HEK293 (cell line): ENCODE data around the gene MIB2.
"Not testable (repeated sequence)": the region's sequence is repeated elsewhere in the genome, so short reads cannot be mapped to it uniquely, and the experiment has no call there.

Experiments used
- REPIN1 ChIP-seq: fragments of 450-650 bp; formaldehyde crosslinking; IDR thresholded peaks from 2 replicates; pipeline ENCODE4 v1.5.1; 2017; ENCODE audit warnings: missing biosample characterization, missing genetic modification characterization, low read depth
- TCF7L2 ChIP-seq: IDR thresholded peaks from 2 replicates; pipeline ENCODE4 v1.6.1; 2011; ENCODE audit warnings: low read depth, mild to moderate bottlenecking, inconsistent platforms, low read length, moderate library complexity, borderline replicate concordance
- ZNF10 ChIP-seq: fragments of 450-650 bp; formaldehyde crosslinking; IDR thresholded peaks from 2 replicates; pipeline ENCODE4 v1.5.1; 2017; ENCODE audit warnings: missing biosample characterization, missing genetic modification characterization
- ZNF600 ChIP-seq: fragments of 450-650 bp; formaldehyde crosslinking; IDR thresholded peaks from 2 replicates; pipeline ENCODE4 v1.5.1; 2016; ENCODE audit warnings: missing biosample characterization, missing genetic modification characterization
- TF ChIP-seq, protein P1 (sequence below): fragments of 450-650 bp; formaldehyde crosslinking; conservative IDR thresholded peaks from 2 replicates; pipeline ENCODE4 v1.5.1; 2016; ENCODE audit warnings: low read depth, missing biosample characterization, missing genetic modification characterization
- TF ChIP-seq, protein P2 (sequence below): fragments of 450-650 bp; formaldehyde crosslinking; IDR thresholded peaks from 2 replicates; pipeline ENCODE4 v1.5.1; 2016; ENCODE audit warnings: missing biosample characterization, missing genetic modification characterization
- TF ChIP-seq, protein P3 (sequence below): fragments of 450-650 bp; formaldehyde crosslinking; IDR thresholded peaks from 2 replicates; pipeline ENCODE4 v1.5.1; 2016; ENCODE audit warnings: missing biosample characterization, missing genetic modification characterization, borderline replicate concordance
- TF ChIP-seq, protein P4 (sequence below): fragments of 450-650 bp; formaldehyde crosslinking; IDR thresholded peaks from 2 replicates; pipeline ENCODE4 v1.5.1; 2016; ENCODE audit warnings: missing biosample characterization, missing genetic modification characterization

DNA sequence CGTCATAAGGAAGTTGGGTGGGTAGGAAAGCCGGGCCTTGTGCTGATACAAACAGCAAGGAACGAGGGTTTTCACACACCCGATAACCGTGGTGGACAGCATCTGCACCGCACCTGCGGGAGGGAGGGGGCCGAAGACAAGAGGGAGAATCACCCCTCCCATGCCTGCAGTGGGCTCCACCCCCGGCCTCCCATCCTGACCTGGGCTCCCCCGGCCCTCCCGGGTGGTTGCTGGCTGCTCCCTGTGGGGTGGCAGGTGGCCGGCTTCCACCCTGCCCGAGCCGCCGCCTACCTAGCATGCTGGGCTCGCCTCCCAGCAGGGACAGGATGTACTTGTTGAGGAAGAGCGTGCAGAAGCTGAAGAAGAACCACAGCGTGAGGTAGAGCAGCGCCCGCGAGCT lies 60.8 kb downstream of the MIB2 start:
- TF ChIP-seq, protein P1, sequence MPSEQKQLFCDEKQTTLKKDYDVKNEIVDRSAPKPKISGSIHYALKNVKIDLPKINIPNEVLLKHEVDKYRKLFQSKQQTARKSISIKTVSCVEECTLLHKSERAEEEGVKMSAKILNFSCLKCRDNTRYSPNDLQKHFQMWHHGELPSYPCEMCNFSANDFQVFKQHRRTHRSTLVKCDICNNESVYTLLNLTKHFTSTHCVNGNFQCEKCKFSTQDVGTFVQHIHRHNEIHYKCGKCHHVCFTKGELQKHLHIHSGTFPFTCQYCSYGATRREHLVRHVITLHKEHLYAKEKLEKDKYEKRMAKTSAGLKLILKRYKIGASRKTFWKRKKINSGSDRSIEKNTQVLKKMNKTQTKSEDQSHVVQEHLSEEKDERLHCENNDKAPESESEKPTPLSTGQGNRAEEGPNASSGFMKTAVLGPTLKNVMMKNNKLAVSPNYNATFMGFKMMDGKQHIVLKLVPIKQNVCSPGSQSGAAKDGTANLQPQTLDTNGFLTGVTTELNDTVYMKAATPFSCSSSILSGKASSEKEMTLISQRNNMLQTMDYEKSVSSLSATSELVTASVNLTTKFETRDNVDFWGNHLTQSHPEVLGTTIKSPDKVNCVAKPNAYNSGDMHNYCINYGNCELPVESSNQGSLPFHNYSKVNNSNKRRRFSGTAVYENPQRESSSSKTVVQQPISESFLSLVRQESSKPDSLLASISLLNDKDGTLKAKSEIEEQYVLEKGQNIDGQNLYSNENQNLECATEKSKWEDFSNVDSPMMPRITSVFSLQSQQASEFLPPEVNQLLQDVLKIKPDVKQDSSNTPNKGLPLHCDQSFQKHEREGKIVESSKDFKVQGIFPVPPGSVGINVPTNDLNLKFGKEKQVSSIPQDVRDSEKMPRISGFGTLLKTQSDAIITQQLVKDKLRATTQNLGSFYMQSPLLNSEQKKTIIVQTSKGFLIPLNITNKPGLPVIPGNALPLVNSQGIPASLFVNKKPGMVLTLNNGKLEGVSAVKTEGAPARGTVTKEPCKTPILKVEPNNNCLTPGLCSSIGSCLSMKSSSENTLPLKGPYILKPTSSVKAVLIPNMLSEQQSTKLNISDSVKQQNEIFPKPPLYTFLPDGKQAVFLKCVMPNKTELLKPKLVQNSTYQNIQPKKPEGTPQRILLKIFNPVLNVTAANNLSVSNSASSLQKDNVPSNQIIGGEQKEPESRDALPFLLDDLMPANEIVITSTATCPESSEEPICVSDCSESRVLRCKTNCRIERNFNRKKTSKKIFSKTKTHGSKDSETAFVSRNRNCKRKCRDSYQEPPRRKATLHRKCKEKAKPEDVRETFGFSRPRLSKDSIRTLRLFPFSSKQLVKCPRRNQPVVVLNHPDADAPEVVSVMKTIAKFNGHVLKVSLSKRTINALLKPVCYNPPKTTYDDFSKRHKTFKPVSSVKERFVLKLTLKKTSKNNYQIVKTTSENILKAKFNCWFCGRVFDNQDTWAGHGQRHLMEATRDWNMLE (tag by site-specific recombination): not testable (repeated sequence)
- not testable (repeated sequence) for TF ChIP-seq TCF7L2; ZNF10 (tag by site-specific recombination); ZNF600 (tag by site-specific recombination); REPIN1 (tag by site-specific recombination)
- TF ChIP-seq, protein P2, sequence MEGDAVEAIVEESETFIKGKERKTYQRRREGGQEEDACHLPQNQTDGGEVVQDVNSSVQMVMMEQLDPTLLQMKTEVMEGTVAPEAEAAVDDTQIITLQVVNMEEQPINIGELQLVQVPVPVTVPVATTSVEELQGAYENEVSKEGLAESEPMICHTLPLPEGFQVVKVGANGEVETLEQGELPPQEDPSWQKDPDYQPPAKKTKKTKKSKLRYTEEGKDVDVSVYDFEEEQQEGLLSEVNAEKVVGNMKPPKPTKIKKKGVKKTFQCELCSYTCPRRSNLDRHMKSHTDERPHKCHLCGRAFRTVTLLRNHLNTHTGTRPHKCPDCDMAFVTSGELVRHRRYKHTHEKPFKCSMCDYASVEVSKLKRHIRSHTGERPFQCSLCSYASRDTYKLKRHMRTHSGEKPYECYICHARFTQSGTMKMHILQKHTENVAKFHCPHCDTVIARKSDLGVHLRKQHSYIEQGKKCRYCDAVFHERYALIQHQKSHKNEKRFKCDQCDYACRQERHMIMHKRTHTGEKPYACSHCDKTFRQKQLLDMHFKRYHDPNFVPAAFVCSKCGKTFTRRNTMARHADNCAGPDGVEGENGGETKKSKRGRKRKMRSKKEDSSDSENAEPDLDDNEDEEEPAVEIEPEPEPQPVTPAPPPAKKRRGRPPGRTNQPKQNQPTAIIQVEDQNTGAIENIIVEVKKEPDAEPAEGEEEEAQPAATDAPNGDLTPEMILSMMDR: not testable (repeated sequence)
- TF ChIP-seq, protein P3, sequence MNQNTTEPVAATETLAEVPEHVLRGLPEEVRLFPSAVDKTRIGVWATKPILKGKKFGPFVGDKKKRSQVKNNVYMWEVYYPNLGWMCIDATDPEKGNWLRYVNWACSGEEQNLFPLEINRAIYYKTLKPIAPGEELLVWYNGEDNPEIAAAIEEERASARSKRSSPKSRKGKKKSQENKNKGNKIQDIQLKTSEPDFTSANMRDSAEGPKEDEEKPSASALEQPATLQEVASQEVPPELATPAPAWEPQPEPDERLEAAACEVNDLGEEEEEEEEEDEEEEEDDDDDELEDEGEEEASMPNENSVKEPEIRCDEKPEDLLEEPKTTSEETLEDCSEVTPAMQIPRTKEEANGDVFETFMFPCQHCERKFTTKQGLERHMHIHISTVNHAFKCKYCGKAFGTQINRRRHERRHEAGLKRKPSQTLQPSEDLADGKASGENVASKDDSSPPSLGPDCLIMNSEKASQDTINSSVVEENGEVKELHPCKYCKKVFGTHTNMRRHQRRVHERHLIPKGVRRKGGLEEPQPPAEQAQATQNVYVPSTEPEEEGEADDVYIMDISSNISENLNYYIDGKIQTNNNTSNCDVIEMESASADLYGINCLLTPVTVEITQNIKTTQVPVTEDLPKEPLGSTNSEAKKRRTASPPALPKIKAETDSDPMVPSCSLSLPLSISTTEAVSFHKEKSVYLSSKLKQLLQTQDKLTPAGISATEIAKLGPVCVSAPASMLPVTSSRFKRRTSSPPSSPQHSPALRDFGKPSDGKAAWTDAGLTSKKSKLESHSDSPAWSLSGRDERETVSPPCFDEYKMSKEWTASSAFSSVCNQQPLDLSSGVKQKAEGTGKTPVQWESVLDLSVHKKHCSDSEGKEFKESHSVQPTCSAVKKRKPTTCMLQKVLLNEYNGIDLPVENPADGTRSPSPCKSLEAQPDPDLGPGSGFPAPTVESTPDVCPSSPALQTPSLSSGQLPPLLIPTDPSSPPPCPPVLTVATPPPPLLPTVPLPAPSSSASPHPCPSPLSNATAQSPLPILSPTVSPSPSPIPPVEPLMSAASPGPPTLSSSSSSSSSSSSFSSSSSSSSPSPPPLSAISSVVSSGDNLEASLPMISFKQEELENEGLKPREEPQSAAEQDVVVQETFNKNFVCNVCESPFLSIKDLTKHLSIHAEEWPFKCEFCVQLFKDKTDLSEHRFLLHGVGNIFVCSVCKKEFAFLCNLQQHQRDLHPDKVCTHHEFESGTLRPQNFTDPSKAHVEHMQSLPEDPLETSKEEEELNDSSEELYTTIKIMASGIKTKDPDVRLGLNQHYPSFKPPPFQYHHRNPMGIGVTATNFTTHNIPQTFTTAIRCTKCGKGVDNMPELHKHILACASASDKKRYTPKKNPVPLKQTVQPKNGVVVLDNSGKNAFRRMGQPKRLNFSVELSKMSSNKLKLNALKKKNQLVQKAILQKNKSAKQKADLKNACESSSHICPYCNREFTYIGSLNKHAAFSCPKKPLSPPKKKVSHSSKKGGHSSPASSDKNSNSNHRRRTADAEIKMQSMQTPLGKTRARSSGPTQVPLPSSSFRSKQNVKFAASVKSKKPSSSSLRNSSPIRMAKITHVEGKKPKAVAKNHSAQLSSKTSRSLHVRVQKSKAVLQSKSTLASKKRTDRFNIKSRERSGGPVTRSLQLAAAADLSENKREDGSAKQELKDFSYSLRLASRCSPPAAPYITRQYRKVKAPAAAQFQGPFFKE (tag by site-specific recombination): not testable (repeated sequence)
- TF ChIP-seq, protein P4, sequence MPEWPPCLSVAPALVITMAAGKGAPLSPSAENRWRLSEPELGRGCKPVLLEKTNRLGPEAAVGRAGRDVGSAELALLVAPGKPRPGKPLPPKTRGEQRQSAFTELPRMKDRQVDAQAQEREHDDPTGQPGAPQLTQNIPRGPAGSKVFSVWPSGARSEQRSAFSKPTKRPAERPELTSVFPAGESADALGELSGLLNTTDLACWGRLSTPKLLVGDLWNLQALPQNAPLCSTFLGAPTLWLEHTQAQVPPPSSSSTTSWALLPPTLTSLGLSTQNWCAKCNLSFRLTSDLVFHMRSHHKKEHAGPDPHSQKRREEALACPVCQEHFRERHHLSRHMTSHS (tag by site-specific recombination): not testable (repeated sequence)
